Lower leg skin (tissue), 4 donors: ENCODE results near the gene SLC2A5. TPM values are rescaled to one million over a fixed set of nuclear protein-coding genes. Genes with fewer than 3 reads are reported as not detected.

Source experiments
- DNase-seq, 2 donors: peaks; one replicate each; pipeline ENCODE4 v3.0.0-alpha.2; 2019; ENCODE audit warnings: low spot score in 2 of 2
- H3K4me3 ChIP-seq: fragments of 200-600 bp; sonication (generic); 2 replicates; pipeline ENCODE4 v1.5.1; 2017; ENCODE audit warnings: mild to moderate bottlenecking, low read depth; ENCODE audit not compliant: poor library complexity, severe bottlenecking
- CTCF ChIP-seq, 3 donors: fragments of 450-650 bp; IDR thresholded peaks; one replicate each; pipeline ENCODE4 v1.5.1; 2016; ENCODE audit warnings: antibody characterized with exemption in 3 of 3, mild to moderate bottlenecking in 3 of 3, moderate library complexity in 2 of 3
- POLR2A ChIP-seq, 2 donors: fragments of 450-650 bp; IDR thresholded peaks; one replicate each; pipeline ENCODE4 v1.6.1; 2016 to 2017; ENCODE audit warnings: antibody characterized with exemption in 2 of 2, mild to moderate bottlenecking in 1 of 2, moderate library complexity in 1 of 2
- WGBS, 2 donors: methylation state at CpG; one replicate each; pipeline ENCODE4 v1.1.5; 2018; 5-methylcytosine and 5-hydroxymethylcytosine counted together
- intact Hi-C: fragments of 100-400 bp; cut with DNase I; formaldehyde crosslinking; loops from one replicate; pipeline ENCODE4 v1.15.0; 2023; ENCODE audit warnings: low total_unique reads
- total RNA-seq, 4 donors: library from RNA; depleted of rRNA; stranded (reverse); fragments of >200 nt; gene quantifications; one replicate each; pipeline ENCODE4 v1.1.0, GENCODE V29; 2016

Gene SLC2A5
- total RNA-seq, 4 donors from 2014 or later = 0.21 to 3.4 (median 1.9) TPM

GRCh38 chr1:9086796-9087195, 17.4 kb upstream of the SLC2A5 start:
- WGBS, 2 donors = 60 to 77% methylated on average over 2 of the region's 2 CpGs
- TF ChIP-seq POLR2A (IDR thresholded peaks at IDR 0.05) (no peak), CTCF (IDR thresholded peaks at IDR 0.05) (no peak)
- H3K4me3 ChIP-seq = no peak overlapping the region
- intact Hi-C loops = no loop called here
- DNase-seq = no peak

GRCh38 chr1:9086045-9086444, 16.6 kb upstream of the SLC2A5 start:
- intact Hi-C loops = no loop called here
- WGBS, 2 donors = 19 to 33% methylated on average over 5 of the region's 5 CpGs
- TF ChIP-seq CTCF (IDR thresholded peaks at IDR 0.05) = no peak
- TF ChIP-seq POLR2A (IDR thresholded peaks at IDR 0.05) = no peak
- DNase-seq = no peak
- H3K4me3 ChIP-seq = no peak overlapping the region

GRCh38 chr1:9085306-9085940, 16.0 kb upstream of the SLC2A5 start:
- TF ChIP-seq CTCF (IDR thresholded peaks at IDR 0.05) (no peak), POLR2A (IDR thresholded peaks at IDR 0.05) (no peak)
- intact Hi-C loops = no loop called here
- H3K4me3 ChIP-seq = no peak overlapping the region
- no peak for DNase-seq
- WGBS, 2 donors = 40 to 46% methylated on average over 7 of the region's 7 CpGs

GRCh38 chr1:9084906-9085305, 15.5 kb upstream of the SLC2A5 start:
- 40 to 54% methylated on average over 8 of the region's 8 CpGs for WGBS, 2 donors
- no peak for DNase-seq
- intact Hi-C loops = no loop called here
- no peak overlapping the region for H3K4me3 ChIP-seq
- no peak for TF ChIP-seq POLR2A (IDR thresholded peaks at IDR 0.05)
- no peak for TF ChIP-seq CTCF (IDR thresholded peaks at IDR 0.05)

- WGBS, 2 donors = 72 to 75% methylated on average over 3 of the region's 3 CpGs
- H3K4me3 ChIP-seq = no peak overlapping the region
- DNase-seq = no peak
- intact Hi-C loops = no loop called here
- no peak for TF ChIP-seq CTCF (IDR thresholded peaks at IDR 0.05)
- no peak for TF ChIP-seq POLR2A (IDR thresholded peaks at IDR 0.05)
Measured at GRCh38 chr1:9081473-9081872, 12.0 kb upstream of the SLC2A5 start.

GRCh38 chr1:9080705-9081291, 11.4 kb upstream of the SLC2A5 start:
- no peak for TF ChIP-seq CTCF (IDR thresholded peaks at IDR 0.05)
- TF ChIP-seq POLR2A (IDR thresholded peaks at IDR 0.05) = no peak
- no peak overlapping the region for H3K4me3 ChIP-seq
- WGBS, 2 donors = 60% methylated on average over 6 of the region's 6 CpGs
- intact Hi-C loops = no loop called here
- no peak for DNase-seq
